Hippocampal formation (tissue), 2 donors: ENCODE measurements around the gene KRT78.
"Not testable (repeated sequence)": the region's sequence is repeated elsewhere in the genome, so short reads cannot be mapped to it uniquely, and the experiment has no call there.

ENCODE experiments used
- DNase-seq, 2 donors: peaks; one replicate each; lab custom pipeline; 2025; lab: John Stamatoyannopoulos, UW

KRT78 gene

DNA sequence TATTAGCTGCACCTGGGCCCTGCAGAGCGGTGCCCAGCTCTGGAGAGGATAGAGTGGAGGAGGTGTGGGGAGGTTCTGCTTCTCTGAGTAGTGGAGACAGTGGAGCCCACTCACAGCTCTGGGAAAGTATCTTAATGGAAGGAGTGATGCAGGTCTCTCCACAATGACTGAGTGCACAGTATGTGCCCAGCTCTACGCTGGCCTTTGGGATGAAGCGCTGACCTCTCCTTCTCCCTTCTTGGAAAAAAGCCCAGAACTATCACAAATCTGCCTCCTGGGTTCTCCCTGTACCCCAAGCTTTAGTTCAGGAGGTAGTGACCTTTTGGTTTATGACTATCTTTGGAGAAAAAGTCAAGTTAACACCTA, 52.4 kb downstream of the KRT78 start:
- DNase-seq = no peak

DNA sequence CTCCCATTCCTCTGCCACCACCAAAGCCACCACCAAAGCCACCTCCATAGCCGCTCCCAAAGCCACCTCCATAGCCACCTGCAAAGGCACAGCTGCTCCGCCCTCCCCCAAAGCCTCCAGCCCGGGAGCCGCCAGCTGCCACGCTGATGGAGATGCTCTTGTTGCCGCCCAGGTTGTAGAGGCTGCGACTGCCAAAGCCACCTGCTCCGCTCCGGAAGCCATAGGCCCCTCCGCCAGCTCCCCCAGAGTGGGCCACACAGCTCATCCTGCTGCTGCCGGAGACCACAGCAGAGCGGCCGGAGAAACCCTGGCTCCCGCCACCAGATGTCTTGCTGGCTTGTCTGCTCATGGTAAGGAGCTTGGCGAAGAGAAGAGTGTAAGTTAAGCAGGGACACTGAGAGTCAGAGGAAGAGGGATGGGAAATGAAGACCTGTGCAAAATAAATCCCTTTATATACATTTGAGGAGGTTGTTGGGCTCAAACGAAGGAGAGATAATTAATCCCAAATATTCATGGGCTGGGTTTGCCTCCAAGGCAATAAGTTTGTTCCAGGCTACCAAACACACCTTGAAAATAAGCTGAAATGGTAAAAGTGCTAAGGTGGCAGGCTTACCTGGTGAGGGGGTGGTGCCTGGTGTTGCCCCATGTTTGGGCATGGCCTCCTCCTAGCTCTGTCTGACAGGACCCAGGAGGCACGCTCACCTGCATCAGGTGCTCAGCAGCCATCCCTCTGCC, 52.9 kb downstream of the KRT78 start, which contains the start of gene KRT3:
TSS of gene KRT3 (minus strand) at position 424 of the 735 bp plus-strand sequence. CDS start at position 349, 75 bp downstream.
- no peak for DNase-seq

DNA sequence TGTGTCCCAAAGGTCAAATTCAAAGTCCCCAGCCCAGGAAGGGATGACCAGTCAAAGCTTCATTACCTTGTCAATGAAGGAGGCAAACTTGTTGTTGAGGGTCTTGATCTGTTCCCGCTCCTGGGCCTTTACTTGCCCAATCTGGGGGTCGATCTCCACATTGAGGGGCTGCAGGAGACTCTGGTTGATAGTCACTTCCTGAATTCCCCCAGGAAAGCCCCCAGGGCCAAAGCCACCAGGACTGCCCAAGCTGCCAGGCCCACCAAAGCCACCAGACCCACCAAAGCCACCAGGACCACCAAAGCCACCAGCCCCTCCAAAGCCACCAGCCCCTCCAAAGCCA, 53.5 kb downstream of the KRT78 start:
- DNase-seq = not testable (repeated sequence)

DNA sequence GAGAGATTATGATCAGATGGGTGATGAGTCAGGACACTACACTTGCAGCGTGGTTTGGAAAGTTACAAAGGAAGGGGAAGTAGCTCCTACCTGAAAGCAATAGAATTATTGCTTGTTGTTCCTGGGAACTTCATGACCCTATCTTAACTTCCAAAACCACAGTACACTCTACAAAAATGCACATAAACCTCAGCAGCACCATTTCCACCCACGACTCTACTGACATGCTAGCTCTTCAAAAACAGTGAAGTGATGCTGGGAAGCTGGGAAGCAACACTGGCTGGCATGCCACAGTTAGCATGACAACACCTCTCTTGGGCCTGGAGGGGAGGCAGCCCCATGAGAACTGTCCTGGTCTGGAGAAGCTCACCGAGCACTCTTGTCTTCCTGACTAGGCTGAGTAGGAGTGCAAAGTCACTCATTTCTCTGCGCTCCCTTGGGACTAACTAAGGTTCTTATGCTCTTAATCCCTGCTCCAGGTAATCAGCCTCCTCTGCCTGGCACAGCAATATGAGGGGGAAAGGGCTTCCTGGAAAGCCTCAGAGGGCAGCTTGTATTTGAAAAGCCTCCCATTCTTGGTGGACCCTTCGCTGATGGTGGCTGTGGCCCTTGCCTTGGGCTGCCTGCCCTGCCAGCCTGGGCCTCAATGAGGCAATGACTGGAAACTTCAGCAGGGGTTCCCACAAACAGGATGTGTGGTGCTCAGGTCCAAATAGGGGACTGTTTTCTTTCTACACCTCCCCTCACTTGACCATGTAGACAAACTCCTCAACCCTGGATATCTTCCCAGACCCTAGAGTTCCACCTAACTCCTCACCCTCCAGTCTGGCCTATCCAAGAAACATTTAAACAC, 54.1 kb downstream of the KRT78 start:
- no peak for DNase-seq

DNA sequence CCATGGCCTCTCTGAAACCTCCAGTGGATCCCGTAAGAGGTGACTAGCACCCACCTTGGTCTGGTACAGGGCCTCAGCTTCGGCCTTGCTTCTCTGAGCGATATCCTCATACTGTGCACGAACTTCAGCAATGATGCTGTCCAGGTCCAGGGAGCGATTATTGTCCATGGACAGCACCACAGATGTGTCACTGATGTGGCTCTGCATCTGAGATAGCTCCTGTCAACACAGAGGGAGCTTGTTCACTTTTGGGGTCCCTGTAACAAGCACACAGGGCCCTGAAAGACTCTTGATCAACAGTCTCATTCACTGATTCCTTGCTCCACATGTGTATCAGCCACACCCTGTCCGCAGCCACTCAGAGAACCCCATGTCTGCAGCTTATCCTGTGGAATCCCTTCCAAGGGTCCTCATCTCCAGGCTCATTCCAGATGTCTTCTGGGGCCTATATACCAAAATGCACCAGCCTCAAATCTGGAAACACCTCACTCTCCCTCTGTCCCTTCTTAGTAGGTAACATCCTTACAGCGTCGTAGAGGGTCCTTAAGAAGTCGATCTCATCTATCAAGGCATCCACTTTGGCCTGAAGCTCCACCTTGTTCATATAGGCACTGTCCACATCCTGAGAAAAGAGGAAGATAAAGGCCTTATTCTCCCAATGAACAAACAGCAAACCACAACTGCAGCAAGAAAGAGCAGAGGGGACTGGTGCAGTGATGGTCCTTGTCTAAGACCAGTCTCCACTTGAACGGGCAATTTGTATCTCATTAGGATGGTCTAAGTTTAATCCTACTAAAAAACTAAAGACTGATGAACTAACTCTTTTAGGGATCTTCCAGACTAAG, 56.4 kb downstream of the KRT78 start:
- DNase-seq = no peak

DNA sequence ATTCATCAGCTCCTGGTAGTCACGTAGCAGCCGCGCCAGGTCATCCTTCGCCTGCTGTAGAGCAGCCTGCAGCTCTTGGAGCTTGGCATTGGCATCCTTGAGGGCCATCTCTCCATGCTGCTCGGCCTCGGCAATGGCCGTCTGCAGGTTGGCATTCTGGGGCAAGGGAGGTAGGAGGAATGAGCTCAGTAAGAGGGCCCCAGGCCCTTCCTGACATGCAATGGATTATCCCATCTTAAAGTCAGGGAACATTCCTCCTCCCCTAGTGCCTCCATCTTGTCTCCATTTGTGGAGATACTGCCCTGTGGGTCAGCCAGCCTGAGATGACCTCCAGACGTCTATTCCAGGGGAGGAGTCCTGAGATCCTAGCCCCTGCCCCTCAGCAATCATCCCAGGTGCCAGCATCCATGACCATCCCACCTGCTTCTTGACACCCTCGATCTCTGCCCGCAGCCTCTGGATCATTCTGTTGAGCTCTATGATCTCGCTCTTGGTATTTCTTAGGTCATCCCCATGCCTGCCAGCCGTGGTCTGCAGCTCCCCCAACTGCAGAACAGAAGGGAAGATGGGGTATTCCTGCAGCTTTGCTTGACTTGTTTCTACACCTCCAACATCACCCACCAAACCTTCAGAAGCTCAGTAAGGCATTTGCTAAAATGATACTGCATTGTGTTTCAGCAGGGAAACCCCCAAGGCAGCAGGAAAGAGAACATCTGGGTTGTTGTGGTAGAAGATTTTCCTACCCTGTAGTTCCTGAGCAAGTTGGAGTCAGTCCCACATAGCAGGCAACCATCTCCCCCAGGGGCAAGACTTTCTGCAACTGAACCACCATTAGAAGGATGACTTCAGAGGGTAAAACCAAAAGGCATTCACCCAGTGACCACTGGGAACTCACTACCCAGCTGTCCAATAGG, 57.3 kb downstream of the KRT78 start:
- no peak for DNase-seq

DNA sequence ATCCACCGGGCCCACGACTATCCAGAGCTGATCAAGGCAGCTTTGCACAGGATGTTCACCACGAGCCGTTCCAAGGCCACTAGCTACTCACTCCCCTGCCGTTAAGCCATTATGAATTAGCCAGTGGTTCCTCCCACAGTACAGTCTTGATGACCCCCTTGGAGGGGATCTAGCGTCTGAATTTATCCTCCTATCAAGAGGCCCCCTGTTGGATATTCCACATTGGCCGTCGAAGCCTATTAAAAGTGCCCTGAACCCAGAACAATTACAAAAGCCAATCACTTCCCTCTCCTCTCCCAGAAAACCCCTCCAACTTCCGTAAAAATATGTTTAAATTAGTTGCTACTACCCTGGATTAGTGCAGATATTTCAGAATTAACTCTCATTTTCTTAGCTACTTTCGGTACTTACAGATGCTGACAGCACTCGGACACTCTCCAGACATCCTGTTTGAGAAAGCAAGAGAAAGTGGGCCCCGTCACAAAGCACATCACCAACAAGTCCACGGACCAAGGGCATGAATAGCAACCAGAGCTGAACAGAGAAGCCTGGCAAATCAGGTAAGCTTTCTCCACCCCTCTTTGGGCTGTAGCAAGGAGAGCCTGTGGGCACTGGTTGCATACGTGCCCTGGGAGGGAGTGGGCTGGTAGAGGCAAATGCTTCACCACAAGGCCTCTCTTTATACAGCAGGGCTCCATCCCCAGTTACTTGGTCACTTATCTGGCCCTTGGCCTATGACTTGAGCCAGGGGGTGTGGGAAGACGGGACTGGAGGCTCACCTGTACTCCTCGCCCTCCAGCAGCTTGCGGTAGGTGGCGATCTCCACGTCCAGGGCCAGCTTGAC, 58.1 kb downstream of the KRT78 start:
- no peak for DNase-seq

DNA sequence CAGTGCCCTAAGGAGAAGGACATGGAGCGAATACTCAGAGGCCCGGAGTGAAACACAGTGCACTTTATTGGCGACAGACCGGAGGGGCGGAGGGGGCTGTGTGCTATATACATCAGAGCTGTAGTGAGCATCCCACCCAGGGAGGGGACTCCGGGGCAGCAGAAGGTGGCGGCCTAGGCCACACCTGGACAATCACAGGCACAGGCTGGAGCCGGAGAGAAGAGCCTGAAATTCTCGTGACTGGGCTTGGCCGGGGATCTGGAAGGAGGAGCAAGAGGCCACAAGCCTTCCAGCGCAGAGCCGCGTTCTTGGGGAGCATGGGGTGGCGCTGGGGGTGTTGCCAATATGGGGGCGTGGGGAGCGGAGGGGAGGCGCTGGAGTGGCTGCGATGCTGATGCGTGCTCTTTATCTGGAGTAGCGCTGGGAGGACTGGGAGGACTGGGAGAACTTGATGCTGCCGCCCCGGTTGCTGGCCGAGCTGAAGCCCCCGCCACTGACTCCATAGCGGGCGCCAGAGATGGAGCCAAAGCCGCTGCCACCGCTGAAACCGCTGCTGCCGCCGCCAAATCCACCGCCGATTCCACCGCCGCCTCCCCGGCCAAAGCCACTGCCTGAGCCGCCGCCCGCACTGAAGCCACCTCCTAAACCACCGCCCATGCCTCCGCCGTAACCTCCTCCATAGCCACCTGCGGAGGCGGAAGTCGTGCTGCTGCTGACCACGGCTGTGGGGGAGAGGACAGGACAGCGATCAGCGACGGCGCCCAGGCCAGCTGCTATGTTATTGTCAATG, 59.0 kb downstream of the KRT78 start:
- DNase-seq = no peak

DNA sequence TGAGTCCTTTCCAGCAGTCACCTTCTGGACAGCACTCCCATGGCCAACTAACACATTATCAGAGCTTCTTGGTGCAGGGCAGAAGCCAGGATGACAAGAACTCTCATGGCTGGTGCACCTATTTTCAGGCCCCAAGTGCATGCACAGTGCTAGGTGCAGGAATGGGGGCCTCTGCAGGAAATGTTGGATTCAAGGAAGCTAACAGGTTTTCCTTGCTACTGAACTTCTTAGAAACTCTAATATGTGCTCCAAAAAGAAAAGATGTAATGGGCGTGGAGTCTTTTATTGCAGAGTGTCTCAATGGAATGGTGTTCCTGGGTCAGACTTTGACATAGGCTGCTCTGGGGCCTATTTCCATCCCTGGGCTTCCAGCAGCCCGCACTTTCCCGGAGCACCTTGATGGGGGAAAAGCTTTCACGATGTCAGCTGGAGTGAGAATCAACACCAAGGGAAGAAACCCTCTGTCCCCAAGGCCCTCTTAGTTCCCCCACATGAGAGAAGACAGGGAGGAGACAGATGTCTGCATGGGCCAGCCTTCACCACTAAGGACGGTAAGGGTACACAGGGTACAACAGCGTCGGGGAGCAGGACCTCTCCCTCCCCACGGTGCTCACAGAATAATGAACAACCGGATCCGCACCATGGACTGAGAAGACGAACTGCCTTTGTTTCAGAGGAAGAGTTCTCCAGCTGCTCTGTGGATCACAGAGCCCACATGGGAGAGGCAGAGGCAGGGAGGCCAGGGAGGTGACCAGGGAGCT, 59.7 kb downstream of the KRT78 start:
- no peak for DNase-seq

DNA sequence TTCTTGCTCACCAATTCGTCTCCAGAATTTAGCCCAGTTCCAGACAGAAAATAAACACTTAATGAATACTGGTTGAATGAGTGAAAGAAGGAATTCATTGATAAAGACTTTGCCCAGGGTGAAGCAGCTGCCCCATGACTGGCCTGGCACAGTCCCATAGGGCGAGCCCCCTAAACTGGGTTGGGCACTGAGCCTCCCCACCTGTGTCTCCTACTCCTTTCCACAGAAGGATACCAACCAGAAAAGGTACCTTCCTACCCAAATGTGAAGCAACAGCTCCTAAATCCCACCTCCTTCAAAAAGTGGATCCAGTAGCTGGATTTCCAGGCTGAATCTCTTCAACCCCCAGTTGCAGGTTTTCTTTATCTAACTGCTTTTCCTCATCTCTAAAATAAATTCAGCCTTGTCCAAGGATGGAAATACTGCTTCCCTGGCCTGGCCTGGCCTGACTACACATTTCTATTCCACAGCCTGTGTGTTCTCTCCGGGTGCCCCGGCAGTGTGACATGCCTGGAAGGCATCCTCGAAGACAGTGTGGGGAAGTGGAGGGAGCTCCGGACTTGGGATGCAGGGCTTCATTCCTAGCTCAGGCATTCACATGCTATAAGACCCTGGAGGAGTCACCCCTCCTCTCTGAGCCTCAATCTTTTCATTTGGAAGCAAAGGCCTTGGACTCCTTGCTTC, 60.5 kb downstream of the KRT78 start:
- no peak for DNase-seq
